GM12878 (cell line): ENCODE results near the gene AATF. TPM values are rescaled to one million over a fixed set of nuclear protein-coding genes. Genes with fewer than 3 reads are reported as not detected.

Source experiments
- ATAC-seq: fragments of 200-7000 bp; cut with Tn5 transposase; 3 replicates; pipeline ENCODE4 v1.9.1; 2020; ENCODE audit warnings: mild to moderate bottlenecking, moderate library complexity
- BruUV-seq: library from RNA; stranded (reverse); fragments of 400-500 nt; replicated peaks from 2 replicates; lab custom pipeline; 2021; lab: Mats Ljungman, UMichigan
- CTCF ChIA-PET: fragments of 300-600 bp; sonication (Branson Sonifier 250); formaldehyde crosslinking; extraction: SDS; loops from one replicate; lab custom pipeline; 2021; ENCODE audit warnings: inconsistent platforms; lab: Yijun Ruan, JAX
- POLR2A ChIA-PET: fragments of 350-600 bp; formaldehyde crosslinking; extraction: SDS; loops from one replicate; lab custom pipeline; 2021; ENCODE audit warnings: inconsistent platforms; lab: Charles Lee
- RAD21 ChIA-PET: fragments of 300-600 bp; sonication (Branson Sonifier 250); formaldehyde crosslinking; loops from one replicate; lab custom pipeline; 2023; ENCODE audit warnings: antibody characterized with exemption; ENCODE audit not compliant: unreplicated experiment; lab: Charles Lee
- SMC1A ChIA-PET: fragments of 300-600 bp; sonication (Branson Sonifier 250); formaldehyde crosslinking; loops from one replicate; lab custom pipeline; 2023; ENCODE audit not compliant: unreplicated experiment, uncharacterized antibody; lab: Charles Lee
- DNase-seq: peaks from one replicate; pipeline ENCODE4 v3.0.0-alpha.2; 2011; ENCODE audit warnings: low read depth, low spot score
- FAIRE-seq: peaks from 3 replicates; lab custom pipeline; 2011; peaks lifted over from hg19 to GRCh38; lab: Jason Lieb, UNC
- H2AFZ ChIP-seq: 2 replicates; pipeline ENCODE4 v1.6.0; 2011; ENCODE audit warnings: low read depth, low read length, control low read depth; ENCODE audit not compliant: control insufficient read depth
- H3K27ac ChIP-seq: 2 replicates; pipeline ENCODE4 v1.5.1; 2011; ENCODE audit warnings: control low read depth; ENCODE audit not compliant: control insufficient read depth, insufficient read depth
- H3K27me3 ChIP-seq, 2 experiments: replicated peaks in 1 of 2; 2 replicates each; pipeline versions ENCODE4 v1.6.0 to v1.6.1; 2011; ENCODE audit warnings: low read length in 1 of 2; ENCODE audit not compliant: control insufficient read depth in 2 of 2, insufficient read depth in 2 of 2
- H3K36me3 ChIP-seq, 2 experiments: 2 replicates each; pipeline ENCODE4 v1.5.1; 2011; ENCODE audit warnings: low read length in 1 of 2; ENCODE audit not compliant: control insufficient read depth in 2 of 2, insufficient read depth in 2 of 2
- H3K4me1 ChIP-seq: 2 replicates; pipeline ENCODE4 v1.6.1; 2011; ENCODE audit warnings: mild to moderate bottlenecking, low read length, moderate library complexity, mixed read lengths; ENCODE audit not compliant: control insufficient read depth, insufficient read depth
- H3K4me2 ChIP-seq: 2 replicates; pipeline ENCODE4 v1.6.0; 2011; ENCODE audit warnings: control low read depth; ENCODE audit not compliant: control insufficient read depth, insufficient read depth
- H3K4me3 ChIP-seq: fragments of 200-600 bp; sonication (generic); 2 replicates; pipeline ENCODE4 v1.5.1; 2016
- H3K79me2 ChIP-seq: 2 replicates; pipeline ENCODE4 v1.6.0; 2011; ENCODE audit warnings: low read length; ENCODE audit not compliant: control insufficient read depth, insufficient read depth
- H3K9ac ChIP-seq: 2 replicates; pipeline ENCODE4 v1.8.0; 2011; ENCODE audit warnings: low read length, control low read depth, mixed read lengths; ENCODE audit not compliant: control insufficient read depth, insufficient read depth
- H3K9me3 ChIP-seq: replicated peaks from 3 replicates; pipeline ENCODE4 v1.5.1; 2011; ENCODE audit warnings: mild to moderate bottlenecking, low read length; ENCODE audit not compliant: control insufficient read depth, insufficient read depth
- H4K20me1 ChIP-seq: 2 replicates; pipeline ENCODE4 v1.6.0; 2011; ENCODE audit not compliant: control insufficient read depth, insufficient read depth
- BMI1 ChIP-seq: fragments of 450-650 bp; IDR thresholded peaks from 2 replicates; pipeline ENCODE4 v1.6.1; 2016; ENCODE audit warnings: mild to moderate bottlenecking, moderate library complexity, borderline replicate concordance
- HDAC2 ChIP-seq: fragments of 200-600 bp; sonication (generic); IDR thresholded peaks from 2 replicates; pipeline ENCODE4 v1.6.1; 2017
- JUND ChIP-seq: IDR thresholded peaks from 2 replicates; pipeline ENCODE4 v1.6.1; 2012; ENCODE audit warnings: low read depth, mild to moderate bottlenecking, low read length, improper control_type of control experiment, moderate library complexity
- MYB ChIP-seq: fragments of 150-350 bp; IDR thresholded peaks from 2 replicates; pipeline ENCODE4 v1.6.1; 2014; ENCODE audit warnings: mild to moderate bottlenecking, low read depth, low read length, borderline replicate concordance
- POU2F2 ChIP-seq: IDR thresholded peaks from 3 replicates; pipeline ENCODE4 v1.6.1; 2011; ENCODE audit warnings: low read depth, mild to moderate bottlenecking, low read length, borderline replicate concordance
- SIX5 ChIP-seq: IDR thresholded peaks from 2 replicates; pipeline ENCODE4 v1.6.1; 2011; ENCODE audit warnings: mild to moderate bottlenecking, low read depth, low read length, moderate library complexity; ENCODE audit not compliant: severe bottlenecking
- SMAD5 ChIP-seq: IDR thresholded peaks from 2 replicates; pipeline ENCODE4 v1.6.1; 2016; ENCODE audit warnings: antibody characterized with exemption, low read depth
- WRNIP1 ChIP-seq: IDR thresholded peaks from 2 replicates; pipeline ENCODE4 v1.6.1; 2011; ENCODE audit warnings: low read depth, low read length, improper control_type of control experiment, borderline replicate concordance
- YBX1 ChIP-seq: fragments of 450-650 bp; IDR thresholded peaks from 2 replicates; pipeline ENCODE4 v1.6.1; 2016; ENCODE audit warnings: antibody characterized with exemption
- WGBS: methylation state at CpG from one replicate; pipeline ENCODE4 v1.1.6; 2016; ENCODE audit warnings: low lambda C conversion rate; ENCODE audit not compliant: insufficient replicate concordance, insufficient coverage; ENCODE audit errors: missing lambda C conversion rate; 5-methylcytosine and 5-hydroxymethylcytosine counted together
- in situ Hi-C: fragments of 300-500 bp; cut with MboI; formaldehyde crosslinking; loops from 9 replicates; pipeline ENCODE4 v1.14.3; 2018; ENCODE audit warnings: mixed read lengths
- intact Hi-C: fragments of 100-400 bp; cut with micrococcal nuclease; formaldehyde crosslinking; loops from one replicate; pipeline ENCODE4 v1.14.2; 2022; ENCODE audit not compliant: unreplicated experiment
- polyA plus RNA-seq, 11 experiments: library from polyadenylated mRNA; depleted of rRNA in 4 of 11; unstranded in 6 of 11; stranded (reverse) in 5 of 11; fragments of >200 nt; fragmentation: Nextera tagmentation in 4 of 11; fragmentation: Illumina TruSeq in 1 of 11; extraction: Ambion mirVana in 4 of 11; extraction: Trizol in 1 of 11; gene quantifications; 1 replicate in 1 of 11; 2 replicates in 10 of 11; pipeline versions ENCODE4 v1.2.1 to v1.2.3, GENCODE V29; 2011 to 2016; ENCODE audit warnings: inconsistent platforms in 2 of 11, missing spikeins in 2 of 11, low read depth in 1 of 11
- total RNA-seq, 4 experiments: library from RNA; depleted of rRNA in 3 of 4; stranded (reverse); fragments of >200 nt in 3 of 4; fragmentation: Illumina TruSeq in 1 of 4; extraction: Trizol in 1 of 4; gene quantifications; 2 replicates each; pipeline versions ENCODE4 v1.2.1 to v1.2.3, GENCODE V29; 2013 to 2021
- TF ChIP-seq, protein P1 (sequence below): IDR thresholded peaks from 2 replicates; pipeline ENCODE4 v1.6.1; 2012; ENCODE audit warnings: improper control_type of control experiment, low read depth, low read length; ENCODE audit not compliant: insufficient replicate concordance
- TF ChIP-seq, protein P2 (sequence below): fragments of 450-650 bp; IDR thresholded peaks from 2 replicates; pipeline ENCODE4 v1.6.1; 2016; ENCODE audit warnings: mild to moderate bottlenecking, moderate library complexity, borderline replicate concordance
- TF ChIP-seq, protein P3 (sequence below): IDR thresholded peaks from 2 replicates; pipeline ENCODE4 v1.6.1; 2012; ENCODE audit warnings: low read depth, low read length, improper control_type of control experiment
- TF ChIP-seq, protein P4 (sequence below): fragments of 450-650 bp; IDR thresholded peaks from 2 replicates; pipeline ENCODE4 v1.6.1; 2017; ENCODE audit warnings: borderline replicate concordance

AATF gene
- total and polyA plus RNA-seq, 10 of the 15 experiments (the other 5 are each of a cell fraction or from before 2014, with no cell fraction given), result 36.8 to 110 (median 77.9) TPM

DNA sequence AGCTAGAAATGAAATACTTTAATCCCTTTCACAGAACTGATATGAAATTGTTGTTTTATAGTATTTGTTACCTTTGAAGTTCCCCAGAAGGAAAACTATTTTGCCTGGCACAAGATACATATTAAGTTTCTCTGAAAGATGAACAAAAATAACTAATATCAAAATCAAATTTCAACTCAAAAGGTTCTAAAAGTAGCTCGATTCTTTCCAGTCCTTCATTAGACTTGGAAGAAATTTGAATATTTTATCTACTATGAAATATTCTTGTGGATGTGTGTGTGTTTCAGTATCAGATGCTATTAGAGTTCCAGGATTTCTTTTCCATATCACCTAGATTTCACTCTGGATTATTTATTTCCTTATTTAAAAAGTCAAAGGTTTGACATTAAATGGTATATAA is 3.6 kb upstream of the AATF start:
- H3K27me3 ChIP-seq, result peaks cover 20 to 37% of the 10 kb centered on the region in 2 experiments
- no peak overlapping the region for H2AFZ ChIP-seq
- no peak overlapping the region for H3K9ac ChIP-seq
- no peak overlapping the region for H3K27ac ChIP-seq
- ATAC-seq, result no peak
- in situ Hi-C loops, result no loop called here
- H3K36me3 ChIP-seq, result no peaks in the 10 kb centered on the region
- no TSS peak for BruUV-seq
- no peak overlapping the region for H3K4me3 ChIP-seq
- H3K79me2 ChIP-seq, result peaks cover 14% of the 10 kb centered on the region
- ChIA-PET CTCF (interaction anchor here (1.2 kb wide), 1 partner anchor 103 kb away, joined by 3 read pairs; no protein-coding TSS in a partner anchor), RAD21 (no interaction called here), SMC1A (interaction anchor here (1.4 kb wide), 1 partner anchor 12 kb away, joined by 3 read pairs; no protein-coding TSS in a partner anchor), POLR2A (no interaction called here)
- FAIRE-seq, result no peak
- intact Hi-C loops, result loop anchor here (10.0 kb wide), 1 partner anchor 410 kb away; no protein-coding TSS in a partner anchor
- peaks cover 7% of the 10 kb centered on the region for H3K4me1 ChIP-seq
- WGBS, result 0% methylated on average over 1 of the region's 1 CpG
- H4K20me1 ChIP-seq, result no peaks in the 10 kb centered on the region
- H3K4me2 ChIP-seq, result no peak overlapping the region
- no peaks in the 10 kb centered on the region for H3K9me3 ChIP-seq
- DNase-seq, result no peak
- TF ChIP-seq BMI1 (no peak), MYB (no peak), SIX5 (no peak), JUND (no peak), HDAC2 (no peak), WRNIP1 (no peak), YBX1 (no peak), POU2F2 (no peak), SMAD5 (no peak)
- TF ChIP-seq, protein P1, sequence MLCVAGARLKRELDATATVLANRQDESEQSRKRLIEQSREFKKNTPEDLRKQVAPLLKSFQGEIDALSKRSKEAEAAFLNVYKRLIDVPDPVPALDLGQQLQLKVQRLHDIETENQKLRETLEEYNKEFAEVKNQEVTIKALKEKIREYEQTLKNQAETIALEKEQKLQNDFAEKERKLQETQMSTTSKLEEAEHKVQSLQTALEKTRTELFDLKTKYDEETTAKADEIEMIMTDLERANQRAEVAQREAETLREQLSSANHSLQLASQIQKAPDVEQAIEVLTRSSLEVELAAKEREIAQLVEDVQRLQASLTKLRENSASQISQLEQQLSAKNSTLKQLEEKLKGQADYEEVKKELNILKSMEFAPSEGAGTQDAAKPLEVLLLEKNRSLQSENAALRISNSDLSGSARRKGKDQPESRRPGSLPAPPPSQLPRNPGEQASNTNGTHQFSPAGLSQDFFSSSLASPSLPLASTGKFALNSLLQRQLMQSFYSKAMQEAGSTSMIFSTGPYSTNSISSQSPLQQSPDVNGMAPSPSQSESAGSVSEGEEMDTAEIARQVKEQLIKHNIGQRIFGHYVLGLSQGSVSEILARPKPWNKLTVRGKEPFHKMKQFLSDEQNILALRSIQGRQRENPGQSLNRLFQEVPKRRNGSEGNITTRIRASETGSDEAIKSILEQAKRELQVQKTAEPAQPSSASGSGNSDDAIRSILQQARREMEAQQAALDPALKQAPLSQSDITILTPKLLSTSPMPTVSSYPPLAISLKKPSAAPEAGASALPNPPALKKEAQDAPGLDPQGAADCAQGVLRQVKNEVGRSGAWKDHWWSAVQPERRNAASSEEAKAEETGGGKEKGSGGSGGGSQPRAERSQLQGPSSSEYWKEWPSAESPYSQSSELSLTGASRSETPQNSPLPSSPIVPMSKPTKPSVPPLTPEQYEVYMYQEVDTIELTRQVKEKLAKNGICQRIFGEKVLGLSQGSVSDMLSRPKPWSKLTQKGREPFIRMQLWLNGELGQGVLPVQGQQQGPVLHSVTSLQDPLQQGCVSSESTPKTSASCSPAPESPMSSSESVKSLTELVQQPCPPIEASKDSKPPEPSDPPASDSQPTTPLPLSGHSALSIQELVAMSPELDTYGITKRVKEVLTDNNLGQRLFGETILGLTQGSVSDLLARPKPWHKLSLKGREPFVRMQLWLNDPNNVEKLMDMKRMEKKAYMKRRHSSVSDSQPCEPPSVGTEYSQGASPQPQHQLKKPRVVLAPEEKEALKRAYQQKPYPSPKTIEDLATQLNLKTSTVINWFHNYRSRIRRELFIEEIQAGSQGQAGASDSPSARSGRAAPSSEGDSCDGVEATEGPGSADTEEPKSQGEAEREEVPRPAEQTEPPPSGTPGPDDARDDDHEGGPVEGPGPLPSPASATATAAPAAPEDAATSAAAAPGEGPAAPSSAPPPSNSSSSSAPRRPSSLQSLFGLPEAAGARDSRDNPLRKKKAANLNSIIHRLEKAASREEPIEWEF, result no peak
- TF ChIP-seq, protein P2, sequence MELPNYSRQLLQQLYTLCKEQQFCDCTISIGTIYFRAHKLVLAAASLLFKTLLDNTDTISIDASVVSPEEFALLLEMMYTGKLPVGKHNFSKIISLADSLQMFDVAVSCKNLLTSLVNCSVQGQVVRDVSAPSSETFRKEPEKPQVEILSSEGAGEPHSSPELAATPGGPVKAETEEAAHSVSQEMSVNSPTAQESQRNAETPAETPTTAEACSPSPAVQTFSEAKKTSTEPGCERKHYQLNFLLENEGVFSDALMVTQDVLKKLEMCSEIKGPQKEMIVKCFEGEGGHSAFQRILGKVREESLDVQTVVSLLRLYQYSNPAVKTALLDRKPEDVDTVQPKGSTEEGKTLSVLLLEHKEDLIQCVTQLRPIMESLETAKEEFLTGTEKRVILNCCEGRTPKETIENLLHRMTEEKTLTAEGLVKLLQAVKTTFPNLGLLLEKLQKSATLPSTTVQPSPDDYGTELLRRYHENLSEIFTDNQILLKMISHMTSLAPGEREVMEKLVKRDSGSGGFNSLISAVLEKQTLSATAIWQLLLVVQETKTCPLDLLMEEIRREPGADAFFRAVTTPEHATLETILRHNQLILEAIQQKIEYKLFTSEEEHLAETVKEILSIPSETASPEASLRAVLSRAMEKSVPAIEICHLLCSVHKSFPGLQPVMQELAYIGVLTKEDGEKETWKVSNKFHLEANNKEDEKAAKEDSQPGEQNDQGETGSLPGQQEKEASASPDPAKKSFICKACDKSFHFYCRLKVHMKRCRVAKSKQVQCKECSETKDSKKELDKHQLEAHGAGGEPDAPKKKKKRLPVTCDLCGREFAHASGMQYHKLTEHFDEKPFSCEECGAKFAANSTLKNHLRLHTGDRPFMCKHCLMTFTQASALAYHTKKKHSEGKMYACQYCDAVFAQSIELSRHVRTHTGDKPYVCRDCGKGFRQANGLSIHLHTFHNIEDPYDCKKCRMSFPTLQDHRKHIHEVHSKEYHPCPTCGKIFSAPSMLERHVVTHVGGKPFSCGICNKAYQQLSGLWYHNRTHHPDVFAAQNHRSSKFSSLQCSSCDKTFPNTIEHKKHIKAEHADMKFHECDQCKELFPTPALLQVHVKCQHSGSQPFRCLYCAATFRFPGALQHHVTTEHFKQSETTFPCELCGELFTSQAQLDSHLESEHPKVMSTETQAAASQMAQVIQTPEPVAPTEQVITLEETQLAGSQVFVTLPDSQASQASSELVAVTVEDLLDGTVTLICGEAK, result no peak
- TF ChIP-seq, protein P3, sequence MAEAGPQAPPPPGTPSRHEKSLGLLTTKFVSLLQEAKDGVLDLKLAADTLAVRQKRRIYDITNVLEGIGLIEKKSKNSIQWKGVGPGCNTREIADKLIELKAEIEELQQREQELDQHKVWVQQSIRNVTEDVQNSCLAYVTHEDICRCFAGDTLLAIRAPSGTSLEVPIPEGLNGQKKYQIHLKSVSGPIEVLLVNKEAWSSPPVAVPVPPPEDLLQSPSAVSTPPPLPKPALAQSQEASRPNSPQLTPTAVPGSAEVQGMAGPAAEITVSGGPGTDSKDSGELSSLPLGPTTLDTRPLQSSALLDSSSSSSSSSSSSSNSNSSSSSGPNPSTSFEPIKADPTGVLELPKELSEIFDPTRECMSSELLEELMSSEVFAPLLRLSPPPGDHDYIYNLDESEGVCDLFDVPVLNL, result no peak
- TF ChIP-seq, protein P4, sequence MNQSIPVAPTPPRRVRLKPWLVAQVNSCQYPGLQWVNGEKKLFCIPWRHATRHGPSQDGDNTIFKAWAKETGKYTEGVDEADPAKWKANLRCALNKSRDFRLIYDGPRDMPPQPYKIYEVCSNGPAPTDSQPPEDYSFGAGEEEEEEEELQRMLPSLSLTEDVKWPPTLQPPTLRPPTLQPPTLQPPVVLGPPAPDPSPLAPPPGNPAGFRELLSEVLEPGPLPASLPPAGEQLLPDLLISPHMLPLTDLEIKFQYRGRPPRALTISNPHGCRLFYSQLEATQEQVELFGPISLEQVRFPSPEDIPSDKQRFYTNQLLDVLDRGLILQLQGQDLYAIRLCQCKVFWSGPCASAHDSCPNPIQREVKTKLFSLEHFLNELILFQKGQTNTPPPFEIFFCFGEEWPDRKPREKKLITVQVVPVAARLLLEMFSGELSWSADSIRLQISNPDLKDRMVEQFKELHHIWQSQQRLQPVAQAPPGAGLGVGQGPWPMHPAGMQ, result no peak
